Fibroblast of peridontal ligament (primary cell): ENCODE data around the gene CCSER1.

Experiments
- DNase-seq: peaks from one replicate; pipeline ENCODE4 v3.0.0-alpha.2; 2010; ENCODE audit errors: extremely low read depth

Gene CCSER1

GRCh38 chr4:90198086-90198847 is 71.1 kb downstream of the CCSER1 start:
- DNase-seq: no peak

- no peak for DNase-seq
Measured at GRCh38 chr4:90207887-90208454, 80.8 kb downstream of the CCSER1 start.

GRCh38 chr4:90209922-90210321 is 82.7 kb downstream of the CCSER1 start:
- DNase-seq: no peak

GRCh38 chr4:90211174-90211573 is 84.0 kb downstream of the CCSER1 start:
- DNase-seq: no peak

- DNase-seq: no peak
Measured at GRCh38 chr4:90215286-90215685, 88.1 kb downstream of the CCSER1 start.

GRCh38 chr4:90219822-90220221 is 92.6 kb downstream of the CCSER1 start:
- no peak for DNase-seq

GRCh38 chr4:90220459-90220858 is 93.3 kb downstream of the CCSER1 start:
- no peak for DNase-seq

GRCh38 chr4:90226734-90227133 is 99.5 kb downstream of the CCSER1 start:
- no peak for DNase-seq

GRCh38 chr4:90227177-90227576 is 100.0 kb downstream of the CCSER1 start:
- DNase-seq: no peak

- no peak for DNase-seq
Measured at GRCh38 chr4:90234916-90235547, 107.8 kb downstream of the CCSER1 start.

- no peak for DNase-seq
Measured at GRCh38 chr4:90237751-90238530, 110.7 kb downstream of the CCSER1 start.

GRCh38 chr4:90240333-90240732 is 113.1 kb downstream of the CCSER1 start:
- DNase-seq: no peak

- no peak for DNase-seq
Measured at GRCh38 chr4:90241008-90241407, 113.8 kb downstream of the CCSER1 start.

- DNase-seq: no peak
Measured at GRCh38 chr4:90245837-90246236, 118.6 kb downstream of the CCSER1 start.

- no peak for DNase-seq
Measured at GRCh38 chr4:90246816-90247215, 119.6 kb downstream of the CCSER1 start.

GRCh38 chr4:90254357-90254756 is 127.2 kb downstream of the CCSER1 start:
- DNase-seq: no peak

- no peak for DNase-seq
Measured at GRCh38 chr4:90274175-90274574, 147.0 kb downstream of the CCSER1 start.

GRCh38 chr4:90280954-90281353 is 153.8 kb downstream of the CCSER1 start:
- no peak for DNase-seq

GRCh38 chr4:90281541-90282355 is 154.6 kb downstream of the CCSER1 start:
- no peak for DNase-seq

GRCh38 chr4:90290345-90290744 is 163.2 kb downstream of the CCSER1 start:
- no peak for DNase-seq

- no peak for DNase-seq
Measured at GRCh38 chr4:90292438-90292837, 165.2 kb downstream of the CCSER1 start.
